ENCODE data around the gene PDE4D.

PDE4D gene

DNA sequence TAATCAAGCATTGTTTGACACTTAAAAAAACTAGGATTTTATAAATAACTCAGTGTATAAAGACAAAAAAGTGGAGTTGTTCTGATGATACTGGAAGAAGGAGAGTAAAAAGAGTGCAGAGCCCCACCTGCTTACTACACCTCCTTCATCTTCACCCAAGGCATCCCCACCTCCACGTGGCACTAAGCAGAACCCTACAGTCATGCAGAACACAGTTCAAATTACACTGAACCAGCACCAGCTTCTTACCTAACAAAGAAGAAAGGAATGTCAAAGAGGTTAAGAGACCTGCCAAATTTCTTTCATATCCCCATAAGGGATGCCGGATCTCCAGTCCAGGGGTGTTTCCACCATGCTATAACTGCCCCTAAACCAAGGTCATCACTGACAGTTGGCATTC, 55.5 kb downstream of the PDE4D start:
- no peak for DNase-seq

DNA sequence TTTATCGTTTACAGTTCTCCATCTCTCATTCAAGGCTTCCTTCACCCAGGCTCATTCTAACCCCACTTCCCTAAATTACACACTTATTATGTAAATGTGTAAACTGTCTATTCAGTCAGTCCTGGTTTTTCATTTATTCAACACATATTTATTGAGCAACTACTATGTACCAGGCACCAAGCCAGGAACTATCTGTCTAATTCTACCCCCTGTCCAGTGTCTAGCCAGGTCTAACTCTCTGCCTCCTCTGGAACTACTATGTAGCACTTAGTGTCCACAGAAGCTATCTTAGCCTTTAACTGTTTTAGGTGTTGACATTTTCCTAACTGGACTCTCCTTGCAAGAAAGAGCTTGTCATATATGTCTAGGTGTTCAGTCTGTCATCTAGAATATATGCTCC, 56.5 kb downstream of the PDE4D start:
- no peak for DNase-seq

DNA sequence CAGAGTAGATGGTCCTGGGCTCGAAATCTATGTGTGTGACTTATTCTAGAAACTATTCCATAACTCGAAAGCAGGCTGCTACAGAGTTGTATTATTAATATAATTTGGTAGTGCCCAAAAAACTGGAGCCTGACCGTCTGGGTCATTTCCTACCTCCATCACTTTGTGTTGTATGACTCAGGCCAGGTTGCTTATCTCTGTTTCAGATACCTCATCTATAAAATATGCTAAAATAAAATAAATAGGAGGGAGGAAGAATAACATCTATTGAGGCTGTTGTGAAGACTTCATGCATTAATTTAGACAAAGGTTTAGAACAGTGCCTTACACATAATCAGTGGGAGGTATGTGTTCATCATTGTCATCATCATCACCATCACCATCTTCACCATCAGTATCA, 57.7 kb downstream of the PDE4D start:
- DNase-seq = no peak

DNA sequence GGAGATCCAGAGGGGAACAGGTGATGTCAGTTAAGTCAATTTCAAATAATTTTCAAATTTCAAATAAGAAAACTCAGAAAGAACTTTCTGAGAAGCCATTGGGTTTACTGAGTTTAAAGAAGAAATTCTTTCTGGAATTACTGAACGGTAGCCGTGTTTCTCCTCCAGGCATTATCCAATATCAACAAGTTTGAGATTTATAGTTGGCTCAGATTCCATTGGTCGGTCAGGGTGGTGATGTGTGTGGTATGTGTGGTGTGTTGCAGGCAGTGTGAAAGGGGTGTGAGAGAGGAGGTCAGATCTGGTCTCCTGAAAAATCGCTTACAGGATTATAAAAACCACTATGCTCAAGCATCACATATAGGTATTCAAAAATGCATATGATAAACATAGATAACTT, 60.1 kb downstream of the PDE4D start:
- no peak for DNase-seq

DNA sequence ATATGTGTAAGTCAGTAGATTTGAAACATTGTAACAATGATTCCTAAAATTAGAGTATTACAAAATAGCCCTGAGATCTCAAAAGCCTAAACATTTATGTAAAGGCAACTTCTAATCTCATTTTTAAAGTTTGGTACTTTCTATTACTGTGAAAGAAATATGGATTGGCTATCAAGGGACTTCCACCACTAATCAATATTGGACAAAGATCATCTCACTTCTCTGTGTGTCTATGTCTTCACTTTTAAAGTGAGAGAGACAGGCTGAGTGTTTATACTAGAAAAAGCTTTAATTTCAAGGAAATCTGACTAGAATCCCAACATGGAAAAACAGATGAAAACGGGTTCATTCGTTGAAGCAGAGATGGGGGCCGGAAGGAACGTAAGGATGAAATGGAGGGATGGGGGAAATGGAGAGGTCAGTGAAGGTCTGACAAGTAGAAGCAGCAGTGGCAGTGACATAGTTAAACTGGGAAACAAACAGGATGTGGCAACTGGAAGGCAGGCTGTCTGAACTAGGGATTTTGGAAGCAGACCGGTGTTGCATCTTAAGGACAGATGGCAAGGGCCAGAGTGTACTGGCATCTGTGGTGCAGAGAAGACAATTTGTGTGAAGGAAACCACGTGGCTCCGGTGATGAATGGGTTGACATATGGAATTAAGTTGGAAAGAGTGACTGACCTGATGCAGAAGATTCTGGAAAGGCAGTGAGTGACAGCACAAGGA, 60.8 kb downstream of the PDE4D start:
- DNase-seq = no peak

DNA sequence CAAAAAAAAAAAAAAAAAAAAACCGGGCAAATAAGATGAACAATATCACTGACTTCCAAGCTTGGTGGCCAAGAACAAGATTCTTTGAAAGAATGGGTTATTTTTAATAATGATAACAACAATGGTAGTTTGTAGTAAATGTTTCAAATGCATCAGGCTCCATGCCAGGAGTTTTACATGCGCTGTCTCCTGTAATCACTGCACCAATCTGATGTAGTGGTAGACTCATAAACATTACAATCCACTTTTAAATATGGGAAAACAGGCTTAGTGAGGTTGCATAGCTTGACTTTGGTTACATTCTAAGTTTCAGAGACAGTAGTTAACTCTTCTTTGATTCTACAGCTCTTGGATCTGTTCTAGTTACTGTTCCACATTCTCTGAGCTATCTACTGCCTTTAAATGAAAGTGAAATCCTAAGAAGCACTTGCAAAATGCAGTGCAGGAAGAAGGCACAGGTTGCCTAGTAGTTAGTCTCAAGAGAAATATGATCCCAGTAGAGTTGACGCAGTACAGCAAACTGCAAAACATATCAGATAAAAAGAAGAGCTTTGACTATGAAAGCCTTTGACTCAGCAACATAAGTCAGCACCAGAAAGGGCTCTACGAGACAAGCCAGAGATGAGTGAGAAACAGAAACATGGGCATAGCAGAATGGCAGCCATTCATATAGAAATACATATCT, 62.1 kb downstream of the PDE4D start:
- no peak for DNase-seq

DNA sequence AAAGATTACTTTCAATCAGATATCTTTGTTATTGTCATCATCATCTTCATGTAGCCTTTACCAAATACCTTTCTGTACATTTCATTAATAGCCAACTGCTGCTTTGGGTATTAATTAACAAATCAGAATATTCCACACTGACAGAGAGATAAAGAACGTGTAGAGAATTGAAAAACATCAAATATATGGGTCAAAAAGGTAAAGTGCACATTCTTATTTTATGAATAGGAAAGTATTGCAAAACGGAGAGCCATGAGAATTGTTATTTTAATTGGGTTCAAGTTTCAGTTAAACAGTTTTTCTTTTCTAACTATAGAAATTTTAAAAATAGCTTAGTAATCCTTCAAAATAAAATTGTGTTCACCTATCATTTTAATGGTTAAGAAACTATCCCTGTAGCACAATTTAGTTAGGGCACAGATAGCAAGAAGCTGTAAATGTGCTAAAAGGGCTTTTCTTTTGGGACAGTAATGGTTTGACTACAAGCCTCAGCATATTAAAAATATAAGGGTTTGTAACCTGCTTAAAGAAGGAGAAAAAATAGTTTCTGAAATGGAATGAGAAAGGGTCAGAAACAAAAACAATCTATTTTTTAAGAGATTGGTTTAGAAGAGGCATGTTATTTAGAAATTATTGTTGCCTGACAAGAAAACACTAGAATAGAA, 62.9 kb downstream of the PDE4D start:
- no peak for DNase-seq

DNA sequence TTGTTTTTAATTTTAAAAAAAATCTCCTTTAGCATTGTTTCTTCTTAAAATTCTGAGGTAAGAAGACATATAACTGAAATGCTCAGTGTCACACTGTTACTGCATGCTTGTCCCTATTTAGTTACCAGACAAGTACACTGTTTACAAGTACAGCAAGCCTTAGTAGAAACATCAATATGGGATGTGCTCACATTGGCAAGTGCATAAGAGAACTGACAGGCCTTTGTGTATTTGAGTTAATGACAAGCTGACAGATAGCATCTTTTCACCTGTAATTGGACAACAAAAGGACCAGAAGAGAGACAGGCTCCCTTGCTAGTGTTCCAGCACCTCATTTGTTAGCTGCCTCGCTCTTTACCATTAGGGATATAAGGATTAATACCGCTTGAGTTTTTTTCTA, 63.6 kb downstream of the PDE4D start:
- no peak for DNase-seq

DNA sequence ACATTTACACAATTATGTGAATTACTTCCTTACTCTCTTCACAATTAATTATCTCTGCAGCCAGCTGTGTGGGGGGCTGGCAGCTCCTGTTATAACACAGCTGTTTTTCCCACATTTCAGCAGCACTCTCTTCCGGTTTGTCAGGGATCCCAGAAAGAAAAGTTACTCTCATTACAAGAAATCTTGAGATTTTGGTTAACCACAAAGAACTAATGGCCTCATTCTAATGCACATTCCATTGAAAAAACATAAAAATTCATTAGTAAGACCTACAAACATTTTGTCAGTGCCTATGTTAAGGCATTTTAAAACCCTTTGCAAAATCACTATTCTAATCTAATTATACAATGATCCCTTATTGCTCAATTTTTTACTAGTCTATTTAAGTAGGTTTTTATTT, 64.1 kb downstream of the PDE4D start:
- no peak for DNase-seq

DNA sequence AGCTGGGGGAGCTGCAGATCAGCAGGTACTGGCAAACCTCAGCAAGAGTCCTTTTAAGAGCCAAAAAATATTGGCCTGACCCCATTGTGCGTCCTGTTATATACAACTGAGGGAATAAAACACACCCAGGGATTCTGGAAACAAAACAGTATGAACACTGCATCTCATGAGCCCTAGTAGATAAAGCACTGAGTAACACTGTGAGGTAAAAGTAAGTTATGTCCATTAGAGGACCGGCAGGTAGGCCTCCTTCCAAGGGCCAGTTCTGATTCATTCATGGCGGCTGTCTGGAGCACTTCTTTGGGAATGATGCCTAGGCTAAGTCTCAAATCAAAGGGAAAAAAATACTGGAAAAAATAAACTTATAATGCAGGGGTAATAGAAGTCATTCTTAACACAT, 64.9 kb downstream of the PDE4D start:
- DNase-seq = no peak

DNA sequence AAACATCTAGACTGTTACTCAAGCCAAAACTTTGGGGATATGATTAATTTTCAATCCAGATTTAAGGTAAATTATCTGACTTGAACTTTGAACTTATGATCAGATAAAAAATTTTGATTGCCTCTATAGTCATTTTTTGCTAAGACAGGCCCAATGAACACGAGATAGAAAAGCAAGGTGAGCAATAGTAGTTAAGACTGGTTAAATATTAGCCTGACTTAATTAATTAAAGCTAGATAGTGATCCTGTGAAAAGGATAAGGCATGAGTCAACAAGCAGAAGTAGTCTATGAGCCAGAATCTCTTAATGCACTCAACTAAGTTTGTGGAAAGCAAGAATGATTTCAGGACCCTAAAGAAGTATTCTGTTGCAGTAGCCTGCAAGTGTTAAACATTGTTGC, 66.5 kb downstream of the PDE4D start:
- DNase-seq = no peak

DNA sequence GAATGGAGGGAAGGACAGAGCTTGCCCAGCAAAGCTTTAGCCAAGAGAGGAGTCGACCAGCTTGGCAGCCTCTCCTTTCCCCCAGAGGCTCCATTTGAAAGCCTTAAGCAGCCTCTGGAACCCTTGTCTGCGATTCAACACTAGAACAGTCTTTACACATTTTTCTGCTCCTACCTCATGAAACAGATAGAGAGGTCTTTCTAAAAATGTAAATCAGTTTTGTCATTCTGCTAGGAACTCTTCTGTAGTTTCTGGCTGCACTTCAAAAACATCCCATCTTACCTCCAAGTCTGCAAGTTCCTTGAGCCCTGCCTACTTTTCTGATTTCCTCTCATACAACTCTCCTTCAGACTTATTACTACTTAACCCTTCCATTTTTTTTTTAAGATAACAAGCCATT, 70.1 kb downstream of the PDE4D start:
- no peak for DNase-seq

DNA sequence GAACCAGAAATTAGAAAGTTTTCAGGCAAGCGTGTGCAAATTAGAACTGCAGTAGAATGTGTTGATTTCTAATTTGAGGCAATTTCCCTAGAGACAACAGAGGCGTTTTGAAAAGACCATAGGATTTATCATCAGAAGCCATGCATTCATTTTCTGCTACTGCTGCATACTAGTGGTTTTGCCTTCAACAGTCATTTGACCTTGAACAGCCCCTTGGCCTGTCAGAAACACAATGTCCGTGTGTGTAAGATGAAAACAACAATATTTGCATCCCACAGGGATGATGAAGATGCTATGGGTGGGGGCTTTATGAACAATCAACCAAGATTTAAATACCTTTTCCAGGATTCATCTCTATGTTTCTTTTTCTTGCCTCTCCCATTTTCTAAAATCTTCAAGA, 73.7 kb downstream of the PDE4D start:
- no peak for DNase-seq

DNA sequence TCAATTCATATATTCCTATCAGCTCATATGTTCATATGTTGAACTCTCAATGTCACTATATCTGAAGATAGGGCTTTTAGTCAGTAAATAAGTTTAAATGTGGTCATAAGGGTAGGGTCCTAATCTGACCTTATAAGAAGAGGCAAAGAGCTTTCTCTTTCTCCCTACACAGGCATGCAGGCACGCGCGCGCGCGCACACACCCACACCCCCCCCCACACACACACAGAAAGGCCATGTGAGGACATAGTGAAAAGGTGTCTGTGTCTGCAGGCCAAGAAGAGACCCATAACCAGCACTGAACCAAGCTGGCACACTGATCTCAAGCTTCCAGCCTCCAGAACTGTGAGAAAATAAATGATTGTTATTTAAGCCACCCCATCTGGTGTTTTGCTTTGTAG, 76.0 kb downstream of the PDE4D start:
- DNase-seq = no peak

DNA sequence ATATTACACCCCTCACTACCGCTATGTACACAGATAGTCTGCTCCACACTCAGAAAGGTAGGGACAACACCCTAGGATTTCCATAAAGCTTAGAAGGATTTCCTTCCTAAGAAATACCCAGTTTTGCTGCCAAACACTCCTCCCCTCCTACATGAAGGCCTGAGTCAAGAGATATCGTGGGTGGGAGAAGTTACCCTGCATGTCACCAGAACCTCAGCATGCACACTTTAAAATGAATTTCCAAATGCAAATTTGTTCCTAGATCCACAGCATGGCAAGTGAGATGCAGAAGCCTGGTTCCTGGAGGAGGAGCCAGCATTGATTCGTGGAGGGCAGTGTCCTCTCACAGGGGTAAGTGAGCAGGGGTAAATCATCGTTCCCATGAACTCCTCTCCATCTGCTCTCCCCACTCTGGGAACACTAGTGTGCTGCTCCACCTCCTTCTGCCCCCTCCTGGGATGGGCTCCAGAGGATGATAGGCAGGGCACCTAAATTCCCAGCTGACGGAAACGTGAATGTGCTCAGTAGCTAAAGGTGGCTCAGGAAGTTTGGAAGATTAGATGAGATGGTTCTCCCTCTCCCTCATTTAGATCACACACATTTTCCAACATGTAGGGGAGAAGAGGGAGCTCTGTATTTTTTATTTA, 76.7 kb downstream of the PDE4D start:
- DNase-seq = no peak

DNA sequence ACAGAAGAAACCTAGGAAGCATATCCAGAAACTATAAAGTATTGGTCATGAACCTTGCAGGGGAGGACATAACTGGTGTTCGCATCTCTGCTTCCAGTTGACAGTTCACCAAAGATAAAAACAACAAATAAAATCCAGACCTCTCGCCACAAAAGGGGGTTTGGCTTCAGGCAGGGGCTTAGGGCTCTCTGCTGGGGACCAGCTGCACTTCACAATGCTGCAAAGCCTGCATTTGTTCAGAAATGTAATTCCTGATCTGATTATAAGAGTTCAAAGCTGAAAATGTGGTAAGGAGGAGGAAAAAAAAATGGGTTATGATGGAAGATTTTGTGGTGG, 79.0 kb downstream of the PDE4D start:
- no peak for DNase-seq

DNA sequence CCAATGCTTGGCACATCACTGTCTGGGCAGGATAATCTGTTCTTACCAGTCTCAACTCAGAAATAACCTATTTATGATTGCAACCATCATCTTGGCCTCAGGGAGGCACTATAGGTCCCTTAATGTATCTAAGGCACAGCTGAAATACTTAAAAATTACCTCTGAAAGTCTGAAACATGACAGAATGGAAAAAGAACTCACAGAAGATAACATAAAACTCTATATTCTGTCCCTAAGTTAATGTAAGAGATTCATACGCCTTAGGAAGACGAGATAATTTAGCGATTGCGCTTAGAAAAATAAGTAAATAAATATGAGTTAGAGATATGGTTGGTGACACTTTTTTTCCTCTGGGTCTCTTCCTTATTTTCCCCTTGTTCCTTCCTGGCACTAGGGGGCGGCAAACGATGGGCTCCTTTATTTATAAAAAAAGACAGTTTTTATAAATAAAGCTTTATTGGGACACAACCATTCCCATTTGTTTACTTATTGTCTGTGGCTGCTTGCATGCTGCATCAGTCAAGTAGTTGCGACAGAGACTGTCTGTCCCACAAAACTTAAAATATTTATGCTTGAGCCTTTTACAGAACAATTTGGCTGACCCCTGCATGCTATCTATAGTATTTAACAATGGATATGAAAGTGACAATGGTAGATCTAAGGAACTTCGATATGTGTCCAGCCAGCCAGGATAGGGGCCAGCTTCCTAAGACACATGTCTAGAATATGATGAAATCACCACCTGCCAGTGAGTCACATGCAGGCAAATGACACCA, 79.6 kb downstream of the PDE4D start:
- peak in 1 of 2 donors; percentile 68 for DNase-seq

DNA sequence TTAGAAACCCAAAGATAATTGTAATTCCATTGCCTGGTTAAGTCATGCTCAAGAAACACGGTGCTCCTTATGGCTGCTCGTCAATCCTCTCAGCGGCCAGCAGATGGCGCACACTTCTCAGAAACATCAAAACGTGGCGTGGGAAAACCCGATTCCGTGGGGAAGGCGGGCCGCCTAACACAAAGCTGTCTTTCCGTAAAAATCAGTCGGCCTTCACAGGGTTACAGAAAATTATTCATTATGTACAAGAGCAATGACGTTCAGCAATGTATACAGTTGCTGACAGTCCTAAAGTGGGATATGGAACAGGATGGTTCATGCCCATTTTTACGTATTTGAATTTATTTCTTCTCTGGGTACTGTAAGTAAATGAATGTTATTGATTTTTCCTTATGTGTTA, 83.5 kb downstream of the PDE4D start:
- peak; percentile 12 to 18 for DNase-seq

DNA sequence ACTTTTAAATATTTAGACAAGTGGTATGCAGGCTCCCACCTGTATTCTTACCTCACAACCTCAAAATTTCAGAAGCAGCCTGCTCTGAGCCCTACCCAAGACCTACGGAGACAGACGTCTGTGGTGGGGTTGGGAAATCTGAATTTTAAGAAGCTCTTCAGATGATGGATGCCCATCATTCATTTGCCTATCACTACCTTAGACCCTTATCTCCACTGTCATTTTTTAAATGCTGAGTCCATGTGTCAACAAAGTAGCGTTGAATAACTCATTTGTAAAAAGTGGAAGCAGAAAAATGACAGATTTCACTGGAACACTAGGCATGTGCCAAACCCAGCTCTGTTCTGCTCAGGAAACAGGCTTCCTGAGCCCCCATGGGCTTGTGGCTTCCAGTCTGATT, 85.7 kb downstream of the PDE4D start:
- DNase-seq = no peak

DNA sequence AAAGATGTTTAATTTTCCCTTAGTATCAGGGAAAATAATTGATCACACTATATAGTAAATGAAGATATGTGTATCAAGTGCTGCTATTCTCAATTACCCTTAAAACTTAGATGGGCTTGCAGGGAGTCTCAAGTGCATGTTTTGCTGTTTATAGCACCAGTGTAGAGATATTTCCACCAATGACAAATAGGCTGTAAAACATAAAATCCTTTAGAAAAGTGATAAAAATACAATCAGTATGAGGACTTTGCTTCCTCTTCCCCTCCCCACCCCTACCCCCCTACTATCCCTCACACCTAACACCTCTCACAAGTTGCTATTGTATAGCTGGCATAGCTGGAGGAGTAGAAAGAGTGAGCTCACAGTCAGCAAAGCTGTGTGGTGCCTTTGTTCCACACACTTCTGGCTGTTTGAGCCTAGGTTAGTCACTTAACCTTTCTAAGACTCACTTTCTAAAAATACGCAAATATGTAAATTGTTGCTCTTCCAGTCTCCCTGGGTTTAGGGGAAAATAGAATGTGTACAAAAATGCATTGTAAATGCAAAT, 93.1 kb downstream of the PDE4D start:
- DNase-seq = no peak

DNA sequence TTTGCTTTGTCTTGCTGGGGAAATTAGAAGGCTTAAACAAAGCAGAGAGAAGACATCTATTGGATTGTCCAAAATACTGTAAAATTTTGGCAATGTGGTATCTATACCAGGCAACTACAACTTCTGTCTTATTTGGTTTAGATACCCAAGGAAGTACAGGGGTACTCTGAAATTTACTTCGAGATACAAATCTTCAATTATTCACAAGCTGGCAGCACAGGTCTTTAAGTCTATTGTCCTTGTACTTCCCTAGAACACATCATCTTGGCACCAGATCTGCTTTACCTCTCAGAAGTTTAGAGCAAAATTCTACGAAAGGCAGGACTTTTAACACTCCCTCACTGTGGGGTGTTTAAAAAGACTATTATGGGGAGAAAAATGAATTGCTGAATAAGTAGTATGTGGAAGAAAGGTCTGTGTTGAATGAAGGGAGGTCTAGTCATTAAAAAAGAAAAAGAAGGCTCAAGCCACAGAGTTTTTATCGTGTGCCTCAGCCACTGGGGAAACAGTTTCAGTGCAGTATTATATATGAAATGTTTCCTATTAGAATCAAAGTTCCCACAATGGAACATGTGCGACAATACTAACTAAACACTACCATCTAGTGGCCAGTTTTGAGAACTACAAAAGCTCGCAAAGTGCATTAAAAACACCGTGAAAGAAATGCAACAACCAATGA, 93.7 kb downstream of the PDE4D start:
- peak in 1 of 2 donors; percentile 26 for DNase-seq

Data from bone marrow (tissue), 2 donors.